Fibroblast of pulmonary artery (primary cell): Measurements from ENCODE around the gene SLIT1.

Experiments
- DNase-seq: peaks from one replicate; pipeline ENCODE4 v3.0.0-alpha.2; 2010; ENCODE audit warnings: low read depth
- H3K4me3 ChIP-seq: replicated peaks from 2 replicates; pipeline ENCODE4 v1.5.1; 2011; ENCODE audit warnings: low read depth, mild to moderate bottlenecking, control low read depth, low read length, moderate library complexity
- TF ChIP-seq, protein P1 (sequence below): IDR thresholded peaks from 2 replicates; pipeline ENCODE4 v1.5.1; 2011; ENCODE audit warnings: mild to moderate bottlenecking, control low read depth, low read length, inconsistent platforms; ENCODE audit errors: missing control alignments

SLIT1 gene

DNA sequence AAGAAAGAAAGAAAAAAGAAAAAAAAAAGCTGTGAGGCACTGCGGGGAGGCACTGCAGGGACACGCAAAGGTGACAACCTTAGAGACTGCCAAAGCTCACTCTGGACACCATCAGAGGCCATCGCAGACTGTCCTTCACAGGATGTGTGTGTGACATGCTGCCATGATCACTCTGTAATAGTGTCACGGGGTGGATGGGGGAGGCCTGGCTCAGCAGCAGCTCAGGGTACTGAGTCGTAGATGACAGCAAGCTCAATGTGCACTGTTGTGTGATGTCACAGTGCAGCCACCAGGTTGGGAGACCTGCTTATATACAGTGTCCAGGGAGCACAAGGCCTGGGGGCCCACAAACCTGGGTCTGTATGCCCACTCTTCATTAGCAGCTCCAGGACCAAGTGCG lies 83.3 kb downstream of the SLIT1 start:
- TF ChIP-seq, protein P1, sequence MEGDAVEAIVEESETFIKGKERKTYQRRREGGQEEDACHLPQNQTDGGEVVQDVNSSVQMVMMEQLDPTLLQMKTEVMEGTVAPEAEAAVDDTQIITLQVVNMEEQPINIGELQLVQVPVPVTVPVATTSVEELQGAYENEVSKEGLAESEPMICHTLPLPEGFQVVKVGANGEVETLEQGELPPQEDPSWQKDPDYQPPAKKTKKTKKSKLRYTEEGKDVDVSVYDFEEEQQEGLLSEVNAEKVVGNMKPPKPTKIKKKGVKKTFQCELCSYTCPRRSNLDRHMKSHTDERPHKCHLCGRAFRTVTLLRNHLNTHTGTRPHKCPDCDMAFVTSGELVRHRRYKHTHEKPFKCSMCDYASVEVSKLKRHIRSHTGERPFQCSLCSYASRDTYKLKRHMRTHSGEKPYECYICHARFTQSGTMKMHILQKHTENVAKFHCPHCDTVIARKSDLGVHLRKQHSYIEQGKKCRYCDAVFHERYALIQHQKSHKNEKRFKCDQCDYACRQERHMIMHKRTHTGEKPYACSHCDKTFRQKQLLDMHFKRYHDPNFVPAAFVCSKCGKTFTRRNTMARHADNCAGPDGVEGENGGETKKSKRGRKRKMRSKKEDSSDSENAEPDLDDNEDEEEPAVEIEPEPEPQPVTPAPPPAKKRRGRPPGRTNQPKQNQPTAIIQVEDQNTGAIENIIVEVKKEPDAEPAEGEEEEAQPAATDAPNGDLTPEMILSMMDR = no peak
- no peak overlapping the region for H3K4me3 ChIP-seq
- no peak for DNase-seq

DNA sequence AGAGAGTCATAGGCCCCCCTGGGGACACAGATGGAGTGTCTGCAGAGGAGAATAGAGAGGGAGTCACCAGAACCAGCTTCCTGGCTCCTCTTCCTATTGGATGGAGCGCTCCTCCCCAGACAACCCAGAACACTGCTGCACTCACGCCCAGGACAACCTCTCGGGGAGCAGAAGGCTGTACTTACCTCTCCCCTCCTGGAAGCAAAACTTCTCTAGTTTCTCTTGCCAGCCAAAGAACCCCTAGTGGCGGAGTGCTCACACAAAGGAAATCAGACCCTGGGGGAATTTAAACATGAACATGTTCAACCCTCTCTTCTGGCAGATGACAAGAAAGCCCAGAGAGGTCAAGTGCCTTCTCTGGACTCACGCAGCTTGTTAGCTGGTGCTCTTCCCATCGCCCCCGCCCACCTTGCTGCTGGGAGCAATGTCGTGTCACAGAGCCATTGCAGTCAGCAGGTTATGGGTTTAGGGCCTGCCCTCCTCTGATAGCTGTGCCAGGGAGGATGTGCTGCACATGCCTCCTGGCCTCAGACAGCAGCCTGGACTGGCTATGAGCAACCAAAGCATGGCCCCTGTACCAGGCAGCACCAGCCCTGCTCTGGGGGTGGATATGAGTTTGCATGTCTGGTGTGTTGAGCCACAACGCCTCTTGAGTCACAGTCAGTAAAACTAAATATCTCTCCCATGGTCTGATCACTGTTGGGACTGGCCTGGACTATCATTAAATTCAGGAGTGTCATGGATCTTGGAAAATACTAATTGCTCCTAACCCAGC lies 84.4 kb downstream of the SLIT1 start:
- no peak overlapping the region for H3K4me3 ChIP-seq
- TF ChIP-seq, protein P1 = no peak
- no peak for DNase-seq

DNA sequence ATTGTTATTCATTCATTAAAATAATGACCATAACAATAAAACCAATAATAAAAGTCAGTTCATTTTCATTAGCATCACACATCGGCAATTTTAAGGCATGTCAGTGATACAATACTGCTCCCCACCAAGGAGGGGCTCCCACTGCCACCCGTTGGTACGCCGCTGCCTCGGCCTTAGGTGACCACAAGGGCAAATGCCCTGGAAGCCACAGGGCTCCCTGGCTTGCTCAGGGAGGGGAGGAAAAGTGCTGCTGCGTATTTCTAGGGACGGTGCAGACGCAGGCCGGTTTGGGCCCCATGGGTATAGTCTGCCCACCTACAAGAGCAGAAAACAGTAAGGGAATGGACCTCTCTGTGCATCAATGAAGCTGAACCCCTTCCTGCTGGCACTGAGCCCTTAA lies 85.1 kb downstream of the SLIT1 start:
- no peak overlapping the region for H3K4me3 ChIP-seq
- no peak for DNase-seq
- TF ChIP-seq, protein P1 = no peak

DNA sequence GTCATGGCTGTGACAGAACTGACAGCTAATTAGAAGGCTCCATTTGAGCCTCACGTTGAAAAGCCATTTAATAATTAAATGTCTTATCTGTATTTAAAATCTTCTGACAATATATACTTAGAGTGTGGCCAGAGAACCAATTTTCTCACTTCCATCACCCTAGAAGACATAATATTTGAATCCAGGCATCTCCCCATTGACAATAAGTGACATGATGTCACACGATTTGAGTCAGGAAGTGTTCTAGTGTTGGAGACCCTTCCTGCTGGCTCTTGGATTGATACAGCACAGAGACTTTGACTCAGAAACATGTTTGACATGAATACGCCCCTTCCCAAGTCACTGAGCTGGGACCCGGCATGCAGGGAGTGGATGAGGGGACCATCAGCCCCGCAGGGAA lies 85.9 kb downstream of the SLIT1 start:
- TF ChIP-seq, protein P1 = no peak
- no peak for DNase-seq
- H3K4me3 ChIP-seq = no peak overlapping the region

DNA sequence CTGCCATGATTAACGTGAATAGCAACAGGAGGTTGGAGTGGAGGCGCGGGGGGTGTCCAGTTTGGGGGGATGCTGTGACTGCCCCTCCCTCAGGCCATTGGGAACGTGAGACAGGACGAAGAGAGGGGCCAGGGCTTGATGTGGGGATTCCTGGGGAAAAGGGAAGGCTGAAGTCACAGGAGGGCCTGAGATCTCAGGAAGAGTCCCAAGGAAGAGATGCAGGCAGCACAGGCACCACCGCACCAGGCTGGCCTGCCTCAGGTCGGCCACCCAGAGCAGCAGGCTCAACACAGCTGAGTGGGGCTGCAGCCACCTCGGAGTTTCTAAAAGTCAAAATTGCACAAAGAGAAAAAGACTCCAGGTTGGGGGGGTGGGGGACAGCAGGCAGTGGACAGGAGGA lies 86.7 kb downstream of the SLIT1 start:
- H3K4me3 ChIP-seq = no peak overlapping the region
- TF ChIP-seq, protein P1 = no peak
- DNase-seq = no peak

DNA sequence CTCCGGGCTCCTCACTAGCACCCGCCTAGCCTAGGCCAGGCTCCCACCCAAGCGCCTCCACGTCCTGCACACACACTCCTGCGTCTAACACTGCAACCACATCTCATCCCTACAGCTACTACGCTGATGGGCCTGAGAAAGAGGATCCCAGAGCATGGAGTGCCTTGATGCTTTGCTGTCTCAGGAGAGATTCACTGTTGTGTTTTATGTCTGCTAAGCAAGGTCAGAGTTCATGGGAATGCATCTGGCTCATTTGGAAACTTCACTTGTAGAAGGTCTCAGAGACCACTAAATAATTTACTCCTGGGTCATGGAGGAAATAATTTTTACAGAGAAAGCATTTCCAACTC lies 88.7 kb downstream of the SLIT1 start:
- no peak for DNase-seq
- TF ChIP-seq, protein P1 = no peak
- no peak overlapping the region for H3K4me3 ChIP-seq
